Bone marrow (tissue), 2 donors: ENCODE measurements around the gene TOMM40L.
A peak's percentile ranks its signal among the peaks of the same experiment; 100 is the strongest.

Experiments used
- DNase-seq, 2 donors: peaks; one replicate each; lab custom pipeline; 2025; lab: John Stamatoyannopoulos, UW

The TOMM40L gene

DNA sequence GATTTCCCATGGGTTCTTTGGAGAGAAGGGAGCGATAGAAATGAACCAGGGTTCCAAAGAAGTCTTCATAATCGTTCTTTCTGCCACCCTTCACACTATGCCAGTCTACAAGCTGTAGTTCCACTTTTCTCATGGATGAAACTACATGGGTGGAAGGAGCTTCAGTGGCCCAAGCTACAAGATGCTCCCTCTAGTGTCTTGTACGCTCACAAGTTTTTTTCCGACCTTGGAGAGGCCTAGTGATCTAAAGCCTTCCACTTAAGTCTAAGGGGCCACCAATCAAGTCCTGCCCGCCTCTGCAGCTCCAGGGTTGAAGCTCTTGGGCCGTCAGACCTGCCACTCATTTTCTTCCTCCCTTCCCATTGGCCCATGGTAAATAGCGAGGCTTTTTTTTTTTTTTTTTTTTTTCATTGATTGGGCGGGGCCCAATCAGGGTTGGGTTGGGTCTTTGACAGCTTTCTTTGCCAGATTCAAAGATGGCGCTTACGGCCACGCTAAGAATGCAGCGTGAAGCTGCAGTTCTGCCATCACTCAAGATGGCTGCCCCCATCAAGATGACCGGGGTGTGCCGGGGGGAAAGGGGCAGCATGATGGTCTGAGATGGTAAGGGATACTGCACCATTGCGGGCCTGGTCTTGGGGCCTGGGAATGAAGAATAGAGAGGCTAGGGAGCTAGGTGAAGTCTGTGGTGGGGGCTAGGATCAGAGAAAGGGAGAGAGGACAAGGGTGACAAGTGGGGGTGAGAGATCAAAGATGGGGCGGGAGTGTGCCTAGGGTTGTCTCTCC lies at the start of gene TOMM40L:
TOMM40L (plus strand) TSS at position 527 of the 786 bp plus-strand sequence. CDS start 430 bp downstream, outside the sequence.
- peak; percentile 82 to 100 for DNase-seq

DNA sequence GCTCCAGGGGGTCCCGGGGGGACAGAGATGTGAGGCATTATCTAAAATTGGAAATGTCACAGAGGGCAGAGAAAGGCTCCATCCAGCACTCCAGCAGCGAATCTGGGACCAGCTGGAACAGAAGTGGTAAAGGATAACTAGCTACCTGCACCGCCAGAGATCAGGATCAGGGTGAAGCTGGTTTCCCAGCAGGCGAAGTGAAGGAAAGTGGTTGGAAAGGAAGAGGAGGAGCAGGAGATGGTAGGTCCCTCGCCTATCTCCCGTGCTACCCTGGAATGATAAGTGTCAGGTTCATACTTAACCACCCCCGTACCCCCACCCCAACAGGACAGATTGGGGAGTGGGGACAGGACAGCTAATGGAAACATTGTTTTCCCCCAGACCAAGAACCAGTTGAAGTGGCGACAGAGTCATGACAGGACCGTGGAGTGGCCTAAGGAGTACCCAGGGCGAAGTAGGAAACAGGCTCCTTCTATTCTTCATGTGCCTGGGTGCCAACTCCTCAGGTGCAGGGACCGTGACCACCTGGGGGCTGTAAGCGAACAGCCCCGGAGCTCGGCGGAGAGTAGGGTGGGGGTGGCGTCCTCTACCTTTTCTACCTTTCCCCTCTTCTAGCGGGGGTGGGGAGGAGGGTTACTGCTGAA lies 49.3 kb upstream of the TOMM40L start:
- no peak for DNase-seq

- DNase-seq = peak; percentile 68 to 88
Measured at GRCh38 chr1:161177112-161177935, 48.5 kb upstream of the TOMM40L start, which contains the start of gene B4GALT3. B4GALT3 (minus strand) TSS chr1:161177507; CDS start chr1:161176060, 1,447 bp downstream.

DNA sequence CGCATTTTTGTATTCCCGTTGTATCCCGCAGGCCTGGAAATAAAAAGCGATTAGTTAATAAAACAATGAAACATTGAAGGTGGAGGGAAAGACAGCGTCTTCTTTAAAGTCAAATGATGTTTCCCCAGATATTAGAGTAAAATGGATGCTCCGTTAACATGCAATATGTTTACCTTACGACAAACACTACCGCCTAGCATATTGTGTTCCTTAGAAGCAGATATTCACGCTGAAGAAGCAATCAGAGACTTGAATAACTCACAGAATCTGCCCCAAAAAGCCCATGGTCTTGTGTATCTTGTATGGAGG lies 48.0 kb upstream of the TOMM40L start:
- no peak for DNase-seq

DNA sequence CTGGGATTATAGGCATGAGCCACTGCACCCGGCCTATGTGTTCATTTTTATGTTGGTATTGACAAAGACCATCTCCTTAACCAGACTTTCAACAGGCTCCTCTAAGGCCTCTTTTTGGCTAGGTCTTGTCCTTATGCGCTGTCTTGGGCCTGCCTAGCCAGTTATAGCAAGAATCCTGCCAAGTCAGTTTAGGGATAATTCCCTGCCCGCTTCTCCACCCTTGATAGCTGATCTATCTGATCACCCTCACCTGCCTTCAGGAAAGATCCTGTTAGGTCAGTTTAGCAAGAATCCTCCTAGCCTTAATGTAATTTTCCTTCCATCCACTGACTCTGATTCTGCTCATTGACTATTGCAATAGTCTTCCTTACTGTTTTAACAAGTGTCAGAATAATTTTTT lies 46.2 kb upstream of the TOMM40L start:
- DNase-seq = no peak

GRCh38 chr1:161180639-161181038 lies 45.2 kb upstream of the TOMM40L start:
- DNase-seq = peak in 1 of 2 donors; percentile 35

- peak in 1 of 2 donors; percentile 75 for DNase-seq
Measured at GRCh38 chr1:161182214-161182613, 43.6 kb upstream of the TOMM40L start.

DNA sequence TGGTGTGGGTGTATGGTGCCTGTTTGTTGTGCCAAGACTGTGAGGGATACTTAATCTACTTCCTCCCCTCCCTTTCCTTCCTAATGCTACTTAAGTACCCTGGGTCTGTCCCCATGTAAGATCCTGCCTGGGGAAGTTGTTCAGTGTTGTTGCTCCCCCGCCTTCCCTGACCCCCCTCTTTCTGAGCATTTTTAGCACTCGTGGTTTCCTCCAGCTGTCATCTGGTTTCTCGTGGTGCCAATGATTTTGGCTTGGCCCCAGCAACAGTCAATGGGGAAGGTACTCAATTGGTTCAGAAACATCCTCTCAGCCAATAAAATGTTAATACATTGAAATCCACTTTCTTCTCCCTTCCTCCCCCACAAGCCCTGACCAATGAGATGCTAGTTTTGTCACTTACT lies 40.6 kb upstream of the TOMM40L start:
- peak; percentile 23 to 99 for DNase-seq

GRCh38 chr1:161185732-161186311 lies 40.0 kb upstream of the TOMM40L start:
- peak; percentile 15 to 47 for DNase-seq

- DNase-seq = no peak
Measured at GRCh38 chr1:161187311-161187710, 38.5 kb upstream of the TOMM40L start.

- no peak for DNase-seq
Measured at GRCh38 chr1:161188381-161188780, 37.5 kb upstream of the TOMM40L start.

DNA sequence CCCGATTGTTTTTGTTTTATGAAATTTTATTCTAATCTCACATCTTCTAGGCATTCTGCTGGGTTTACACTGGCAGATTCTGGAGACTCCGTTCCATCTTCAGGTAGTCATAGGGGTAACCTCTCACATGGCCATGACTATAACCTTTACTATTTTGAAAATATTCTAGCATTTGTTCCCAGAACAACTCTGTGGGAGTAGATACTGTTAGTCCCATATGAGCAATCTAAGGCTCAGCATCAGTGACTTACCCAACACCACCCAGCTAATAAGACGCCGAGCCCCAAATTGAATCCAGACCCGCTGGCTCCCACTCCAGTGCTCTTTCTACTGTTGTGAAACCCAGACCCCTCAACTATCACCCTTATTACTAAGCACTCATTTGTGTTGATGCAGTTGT lies 36.8 kb upstream of the TOMM40L start:
- no peak for DNase-seq

DNA sequence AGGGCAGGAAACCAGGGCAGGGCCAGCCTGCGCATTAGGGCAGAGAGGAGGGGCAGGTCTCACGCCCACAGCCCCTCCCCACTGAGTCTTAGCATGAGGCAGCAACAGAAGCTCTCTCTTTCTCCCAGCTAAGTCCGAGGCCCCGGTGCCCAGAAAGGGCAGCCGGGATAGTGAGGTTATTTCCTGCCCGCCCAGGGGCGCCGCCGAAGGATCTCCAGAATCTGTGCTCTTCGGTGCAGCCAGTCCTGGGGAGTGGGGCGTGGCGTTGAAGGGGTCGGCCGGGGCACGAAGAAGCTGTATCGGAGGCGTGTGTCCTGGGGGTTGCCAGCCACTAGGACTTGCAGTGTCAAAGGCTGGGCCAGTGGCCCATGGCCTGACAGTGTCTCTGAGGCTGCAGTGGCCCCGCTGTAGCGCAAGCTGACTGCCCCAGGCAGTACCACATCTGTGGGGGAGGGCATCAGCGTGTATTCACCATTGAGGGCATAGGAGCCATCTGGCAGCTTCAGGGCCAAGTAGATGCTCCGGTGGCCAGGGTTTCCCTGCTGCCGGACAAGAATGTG lies 34.8 kb upstream of the TOMM40L start:
- no peak for DNase-seq

DNA sequence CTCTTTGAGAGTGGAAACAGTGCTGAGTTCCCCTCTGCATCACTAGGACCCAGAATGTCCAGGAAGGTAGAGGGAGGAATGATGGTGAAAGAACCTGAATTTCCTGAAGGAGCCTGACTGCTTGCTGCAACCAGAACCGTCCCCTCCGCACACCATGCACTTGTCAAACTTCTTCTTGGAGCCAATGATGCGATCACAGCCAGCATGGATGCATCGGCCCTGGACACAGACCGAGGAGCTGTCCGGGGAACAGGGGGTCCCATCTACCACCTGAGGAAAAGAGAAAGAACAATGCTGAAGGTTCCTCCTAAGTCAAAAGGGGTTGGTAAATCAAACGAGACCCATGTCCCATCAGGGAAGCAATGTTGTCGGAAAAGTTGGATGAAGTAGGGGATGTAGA lies 33.9 kb upstream of the TOMM40L start:
- no peak for DNase-seq

- DNase-seq = peak; percentile 22 to 77
Measured at GRCh38 chr1:161192476-161193465, 33.1 kb upstream of the TOMM40L start.

DNA sequence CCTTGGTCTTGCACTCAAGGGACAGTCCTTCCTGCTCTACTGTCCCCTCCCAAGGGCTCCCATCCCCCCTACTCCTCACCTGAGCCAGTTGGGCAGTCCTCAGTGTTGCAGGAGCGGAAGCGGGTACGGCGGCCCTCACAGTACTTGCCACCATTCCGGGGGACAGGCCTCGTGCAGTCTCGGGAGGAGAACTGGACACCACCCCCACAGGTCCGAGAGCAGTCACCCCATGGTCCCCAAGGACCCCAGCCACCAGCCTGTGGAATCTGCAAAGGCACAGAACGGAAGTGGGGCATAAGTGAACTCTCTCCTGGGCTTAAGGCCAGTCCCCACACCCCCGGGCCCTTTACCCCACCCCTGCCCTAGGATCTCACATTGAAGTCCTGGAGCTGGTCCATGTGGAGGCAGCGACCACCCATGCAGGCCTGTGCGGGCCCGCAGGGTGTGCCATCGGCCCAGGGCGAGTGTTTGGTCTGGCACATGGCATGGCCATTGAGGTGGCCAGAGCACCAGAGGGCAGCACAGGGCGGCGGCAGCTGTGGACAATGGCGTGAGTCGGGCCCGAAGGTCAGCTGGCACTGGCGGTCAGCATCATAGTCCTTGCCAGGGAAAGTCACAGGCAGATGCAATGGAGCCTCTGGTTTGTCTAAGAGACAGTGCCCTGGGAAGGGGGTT lies 32.2 kb upstream of the TOMM40L start:
- no peak for DNase-seq

GRCh38 chr1:161195171-161195570 lies 30.7 kb upstream of the TOMM40L start:
- DNase-seq = peak in 1 of 2 donors; percentile 10

DNA sequence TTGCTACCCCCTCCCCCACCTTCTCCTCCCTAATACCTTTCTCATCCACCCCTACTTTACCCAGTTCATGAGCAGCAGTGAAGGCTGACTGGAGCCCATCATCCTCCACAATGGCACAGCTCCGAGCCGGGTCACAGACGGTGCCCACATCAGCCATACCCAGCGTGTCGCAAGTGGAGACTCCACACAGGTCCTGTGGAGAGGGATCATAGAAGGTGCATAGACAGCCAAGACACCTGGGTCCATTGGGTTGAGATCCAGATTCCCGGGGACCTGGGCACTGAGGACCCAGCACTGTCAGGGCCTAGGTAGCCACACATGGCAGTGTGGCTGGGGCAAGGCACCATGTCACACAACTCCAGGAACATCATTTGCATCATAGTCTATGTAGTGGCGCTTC lies 29.7 kb upstream of the TOMM40L start:
- DNase-seq = no peak

- no peak for DNase-seq
Measured at GRCh38 chr1:161196521-161197451, 29.1 kb upstream of the TOMM40L start.
